Activated T-helper 2 cell treated with anti-CD3 and anti-CD28 coated beads, Interferon-gamma antibody, Interleukin-2, Interleukin-4, amounts not matched to agents 10 μg/mL and 5 μg/mL and 100 μg/mL, durations not matched to agents 14 hours and 24 hours and 36 hours (primary cell): Measurements from ENCODE around the gene MAN2C1. TPM values are rescaled to one million over a fixed set of nuclear protein-coding genes. Genes with fewer than 3 reads are reported as not detected.

ENCODE experiments used
- DNase-seq: peaks from one replicate; pipeline ENCODE4 v3.0.0; 2021; ENCODE audit warnings: low spot score
- H3K27ac Mint-ChIP-seq: one replicate; pipeline ENCODE4 v1.8.0; 2021; ENCODE audit warnings: mixed read lengths
- H3K27me3 Mint-ChIP-seq: one replicate; pipeline ENCODE4 v1.8.0; 2021; ENCODE audit warnings: low read depth, mixed read lengths
- H3K36me3 Mint-ChIP-seq: one replicate; pipeline ENCODE4 v1.8.0; 2021; ENCODE audit warnings: low read depth, mixed read lengths
- H3K4me1 Mint-ChIP-seq: one replicate; pipeline ENCODE4 v1.8.0; 2021; ENCODE audit warnings: low read depth, mixed read lengths
- H3K4me3 Mint-ChIP-seq: one replicate; pipeline ENCODE4 v1.8.0; 2021; ENCODE audit warnings: low read depth, mild to moderate bottlenecking, moderate library complexity, mixed read lengths
- H3K9me3 Mint-ChIP-seq: one replicate; pipeline ENCODE4 v1.8.0; 2021; ENCODE audit warnings: mixed read lengths
- intact Hi-C: fragments of 100-400 bp; cut with micrococcal nuclease; formaldehyde crosslinking; loops from one replicate; pipeline ENCODE4 v1.15.1; 2023
- total RNA-seq: library from RNA; stranded (reverse); gene quantifications from 2 replicates; pipeline ENCODE4 v1.2.3, GENCODE V29; 2022

MAN2C1 gene
- total RNA-seq, 1 donor from 2014 or later, result 240 TPM

DNA sequence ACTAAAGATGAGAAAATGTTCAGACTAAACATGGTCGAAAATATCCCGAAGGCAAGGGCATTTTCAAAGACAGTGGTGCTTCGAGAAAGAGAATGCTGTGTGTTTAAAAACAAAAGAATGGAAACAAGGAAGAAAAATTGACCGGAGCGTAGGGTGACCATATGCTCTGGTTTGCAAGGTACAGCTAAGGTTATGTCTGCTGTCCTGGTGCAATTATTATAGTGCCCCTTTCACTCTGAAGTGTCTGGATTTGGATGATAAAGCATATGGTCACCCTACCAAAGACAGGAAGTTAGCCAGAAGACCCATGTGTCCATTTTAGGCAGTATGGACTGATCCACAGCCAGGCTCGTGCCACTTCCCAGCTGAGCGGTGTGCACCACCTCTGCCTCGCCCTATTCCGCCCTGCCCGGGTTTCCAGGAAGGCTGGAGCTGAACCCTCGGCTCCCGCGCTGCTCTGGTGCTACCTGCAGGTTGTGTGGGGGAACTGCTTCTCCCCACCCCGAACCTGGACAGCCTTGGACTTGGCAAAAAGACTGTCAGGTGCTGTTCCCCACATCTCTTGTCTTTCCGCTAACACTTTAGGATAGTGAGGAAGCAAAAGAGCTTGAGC, 60.5 kb downstream of the MAN2C1 start:
- DNase-seq, result no peak

GRCh38 chr15:75306188-75306587, 62.2 kb downstream of the MAN2C1 start:
- Mint-ChIP-seq H3K36me3 (no peaks in the 10 kb centered on the region), H3K4me3 (no peak overlapping the region), H3K9me3 (no peaks in the 10 kb centered on the region), H3K27me3 (peaks cover 49% of the 10 kb centered on the region), H3K27ac (no peak overlapping the region), H3K4me1 (no peaks in the 10 kb centered on the region)
- intact Hi-C loops, result no loop called here
- DNase-seq, result no peak

More for the DNA sequence above, 60.5 kb downstream of the MAN2C1 start:
- intact Hi-C loops, result no loop called here
- Mint-ChIP-seq H3K36me3 (no peaks in the 10 kb centered on the region), H3K4me1 (peaks cover 3% of the 10 kb centered on the region), H3K27me3 (peaks cover 52% of the 10 kb centered on the region), H3K4me3 (no peak overlapping the region), H3K9me3 (no peaks in the 10 kb centered on the region), H3K27ac (no peak overlapping the region)

Other genes starting within 250 kb of the MAN2C1 start
- gene C15orf39, start 166.7 kb downstream of the MAN2C1 start, total RNA-seq, result 62.4 and 63.5 TPM in 2 replicates
- not detected in 2 replicates for gene GOLGA6C, start 110.3 kb downstream of the MAN2C1 start, total RNA-seq
- gene GOLGA6D, start 85.8 kb downstream of the MAN2C1 start, total RNA-seq, result not detected in 2 replicates
- 69.5 and 78.9 TPM in 2 replicates for gene COMMD4, start 32.5 kb downstream of the MAN2C1 start, total RNA-seq
- 1.5 and 2.6 TPM in 2 replicates for gene NEIL1, start 21.6 kb downstream of the MAN2C1 start, total RNA-seq
- 88.4 and 94.6 TPM in 2 replicates for gene SIN3A, start 83.1 kb upstream of the MAN2C1 start, total RNA-seq
- gene PTPN9, start 210.7 kb upstream of the MAN2C1 start, total RNA-seq, result 30.4 and 32.3 TPM in 2 replicates